Nephron (organoid): Measurements from ENCODE around the gene ADORA1.
A peak's percentile ranks its signal among the peaks of the same experiment; 100 is the strongest.

Source experiments
- H3K27ac Mint-ChIP-seq, 3 experiments: 2 replicates each; pipeline ENCODE4 v1.8.0; 2020; ENCODE audit warnings: mixed read lengths in 3 of 3, mild to moderate bottlenecking in 2 of 3, moderate library complexity in 1 of 3
- H3K27me3 Mint-ChIP-seq: 2 replicates; pipeline ENCODE4 v1.8.0; 2021; ENCODE audit warnings: low read depth, mild to moderate bottlenecking, moderate library complexity, mixed read lengths
- H3K36me3 Mint-ChIP-seq: 2 replicates; pipeline ENCODE4 v1.8.0; 2020; ENCODE audit warnings: low read depth, mixed read lengths
- H3K4me1 Mint-ChIP-seq: 2 replicates; pipeline ENCODE4 v1.8.0; 2020; ENCODE audit warnings: mixed read lengths
- H3K4me3 Mint-ChIP-seq, 3 experiments: 2 replicates each; pipeline ENCODE4 v1.8.0; 2020; ENCODE audit warnings: mild to moderate bottlenecking in 3 of 3, mixed read lengths in 3 of 3, moderate library complexity in 2 of 3
- H3K9me3 Mint-ChIP-seq: 2 replicates; pipeline ENCODE4 v1.8.0; 2020; ENCODE audit warnings: mixed read lengths
- CTCF ChIP-seq, 3 experiments: fragments of 200-600 bp; sonication (generic); IDR thresholded peaks; one replicate each; pipeline ENCODE4 v1.5.0; 2021; ENCODE audit warnings: antibody characterized with exemption in 3 of 3; ENCODE audit not compliant: unreplicated experiment in 3 of 3

The ADORA1 gene

GRCh38 chr1:203207751-203208150 lies 80.2 kb downstream of the ADORA1 start:
- peaks cover 60% of the 10 kb centered on the region for H3K4me1 Mint-ChIP-seq
- H3K27me3 Mint-ChIP-seq, result peaks cover 14% of the 10 kb centered on the region
- peaks cover 5% of the 10 kb centered on the region for H3K9me3 Mint-ChIP-seq
- H3K4me3 Mint-ChIP-seq, result no peak overlapping the region
- H3K36me3 Mint-ChIP-seq, result no peaks in the 10 kb centered on the region
- H3K27ac Mint-ChIP-seq, result peak overlapping the region in 2 of 3 experiments; percentile 15 to 20
- TF ChIP-seq CTCF (IDR thresholded peaks at IDR 0.05; ENCODE audit: unreplicated experiment in 3 of 3), result no peak

- Mint-ChIP-seq H3K4me3 (peak overlapping the region in 1 of 3 experiments; percentile 50), H3K9me3 (peaks cover 5% of the 10 kb centered on the region), H3K27ac (peak overlapping the region in 1 of 3 experiments; percentile 20), H3K27me3 (peaks cover 15% of the 10 kb centered on the region), H3K4me1 (peaks cover 59% of the 10 kb centered on the region), H3K36me3 (no peaks in the 10 kb centered on the region)
- TF ChIP-seq CTCF (IDR thresholded peaks at IDR 0.05; ENCODE audit: unreplicated experiment in 3 of 3), result no peak
Measured at GRCh38 chr1:203208181-203208580, 80.7 kb downstream of the ADORA1 start.

- no peak for TF ChIP-seq CTCF (IDR thresholded peaks at IDR 0.05; ENCODE audit: unreplicated experiment in 3 of 3)
- no peaks in the 10 kb centered on the region for H3K36me3 Mint-ChIP-seq
- H3K9me3 Mint-ChIP-seq, result peaks cover 5% of the 10 kb centered on the region
- H3K4me3 Mint-ChIP-seq, result no peak overlapping the region
- no peak overlapping the region for H3K27ac Mint-ChIP-seq
- peaks cover 51% of the 10 kb centered on the region for H3K4me1 Mint-ChIP-seq
- H3K27me3 Mint-ChIP-seq, result peaks cover 24% of the 10 kb centered on the region
Measured at GRCh38 chr1:203210350-203210749, 82.8 kb downstream of the ADORA1 start.

GRCh38 chr1:203210988-203211387 lies 83.5 kb downstream of the ADORA1 start:
- TF ChIP-seq CTCF (IDR thresholded peaks at IDR 0.05; ENCODE audit: unreplicated experiment in 3 of 3), result no peak
- Mint-ChIP-seq H3K4me3 (no peak overlapping the region), H3K27me3 (peaks cover 25% of the 10 kb centered on the region), H3K4me1 (peaks cover 49% of the 10 kb centered on the region), H3K36me3 (no peaks in the 10 kb centered on the region), H3K9me3 (peaks cover 5% of the 10 kb centered on the region), H3K27ac (no peak overlapping the region)

GRCh38 chr1:203211812-203212211 lies 84.3 kb downstream of the ADORA1 start:
- Mint-ChIP-seq H3K36me3 (no peaks in the 10 kb centered on the region), H3K27me3 (peaks cover 33% of the 10 kb centered on the region), H3K4me3 (no peak overlapping the region), H3K4me1 (peaks cover 47% of the 10 kb centered on the region), H3K9me3 (peaks cover 5% of the 10 kb centered on the region), H3K27ac (no peak overlapping the region)
- no peak for TF ChIP-seq CTCF (IDR thresholded peaks at IDR 0.05; ENCODE audit: unreplicated experiment in 3 of 3)

GRCh38 chr1:203213126-203213525 lies 85.6 kb downstream of the ADORA1 start:
- Mint-ChIP-seq H3K36me3 (no peaks in the 10 kb centered on the region), H3K27me3 (peaks cover 43% of the 10 kb centered on the region), H3K4me1 (peaks cover 35% of the 10 kb centered on the region), H3K27ac (peak overlapping the region in 1 of 3 experiments; percentile 29), H3K9me3 (peaks cover 3% of the 10 kb centered on the region), H3K4me3 (no peak overlapping the region)
- no peak for TF ChIP-seq CTCF (IDR thresholded peaks at IDR 0.05; ENCODE audit: unreplicated experiment in 3 of 3)
